ENCODE results near the gene STRIP1. TPM values are rescaled to one million over a fixed set of nuclear protein-coding genes. Genes with fewer than 3 reads are reported as not detected.

The STRIP1 gene
- total RNA-seq, 1 donor from 2014 or later: 77.3 TPM

GRCh38 chr1:110098222-110099026 is 64.0 kb downstream of the STRIP1 start:
- no peak for DNase-seq
- Mint-ChIP-seq H3K27ac (no peak overlapping the region), H3K4me1 (peaks cover 16% of the 10 kb centered on the region), H3K4me3 (no peak overlapping the region), H3K9me3 (no peaks in the 10 kb centered on the region), H3K36me3 (ENCODE audit: low read depth) (no peaks in the 10 kb centered on the region), H3K27me3 (peaks cover 15% of the 10 kb centered on the region)
- intact Hi-C loops (cut with micrococcal nuclease): no loop called here
- ChIA-PET CTCF (interaction anchor here (0.9 kb wide), 1 partner anchor 8 kb away, joined by 3 read pairs; no protein-coding TSS in a partner anchor), POLR2A (no interaction called here)
- no peak for TF ChIP-seq CTCF (IDR thresholded peaks at IDR 0.05)
- ATAC-seq (ENCODE audit: low read depth): no peak

- POLR2A ChIA-PET: no interaction called here
These were observed 65.9 kb downstream of the STRIP1 start for GRCh38 chr1:110100335-110100734.

GRCh38 chr1:110102081-110102480 is 67.7 kb downstream of the STRIP1 start:
- peak overlapping the region; percentile 5 for H3K27ac Mint-ChIP-seq
- TF ChIP-seq CTCF (IDR thresholded peaks at IDR 0.05): no peak
- peaks cover 3% of the 10 kb centered on the region for H3K27me3 Mint-ChIP-seq
- POLR2A ChIA-PET: no interaction called here
- DNase-seq (no peak), ATAC-seq (ENCODE audit: low read depth) (peak; percentile 42)
- no peak overlapping the region for H3K4me3 Mint-ChIP-seq
- H3K4me1 Mint-ChIP-seq: peaks cover 16% of the 10 kb centered on the region
- CTCF ChIA-PET: interaction anchor here (1.6 to 6.7 kb wide), 2 partner anchors 14 to 48 kb away, joined by 7 to 78 read pairs; no protein-coding TSS in a partner anchor
- H3K9me3 Mint-ChIP-seq: no peaks in the 10 kb centered on the region
- intact Hi-C loops (cut with micrococcal nuclease): loop anchor here (5.0 kb wide), 1 partner anchor 35 kb away; no protein-coding TSS in a partner anchor
- H3K36me3 Mint-ChIP-seq (ENCODE audit: low read depth): no peaks in the 10 kb centered on the region

More at GRCh38 chr1:110100335-110100734, 65.9 kb downstream of the STRIP1 start:
- H3K4me3 Mint-ChIP-seq: no peak overlapping the region
- CTCF ChIA-PET: no interaction called here
- DNase-seq: no peak
- H3K4me1 Mint-ChIP-seq: peaks cover 16% of the 10 kb centered on the region
- no peak overlapping the region for H3K27ac Mint-ChIP-seq
- intact Hi-C loops (cut with micrococcal nuclease): loop anchor here (5.0 kb wide), 1 partner anchor 33 kb away; no protein-coding TSS in a partner anchor
- TF ChIP-seq CTCF (IDR thresholded peaks at IDR 0.05): no peak
- H3K36me3 Mint-ChIP-seq (ENCODE audit: low read depth): no peaks in the 10 kb centered on the region
- H3K27me3 Mint-ChIP-seq: peaks cover 9% of the 10 kb centered on the region
- H3K9me3 Mint-ChIP-seq: no peaks in the 10 kb centered on the region
- ATAC-seq (ENCODE audit: low read depth): no peak

Other genes with a start within 250 kb of the STRIP1 start
- 1.9 and 2.0 TPM in 2 replicates for gene CSF1, start 123.8 kb upstream of the STRIP1 start, total RNA-seq
- gene AHCYL1, start 49.9 kb upstream of the STRIP1 start, total RNA-seq: 40.5 and 41.6 TPM in 2 replicates
- gene ALX3, start 36.0 kb downstream of the STRIP1 start, total RNA-seq: not detected in 2 replicates
- not detected in 2 replicates for gene UBL4B, start 77.8 kb downstream of the STRIP1 start, total RNA-seq
- gene SLC6A17, start 115.9 kb downstream of the STRIP1 start, total RNA-seq: not detected in 2 replicates
- gene KCNC4, start 175.7 kb downstream of the STRIP1 start, total RNA-seq: 8.5 and 9.8 TPM in 2 replicates

Measured in activated B cell treated with CpG ODN at 0.5 μM for 24 hours (primary cell).